Small intestine (tissue), 7 donors: ENCODE data around the gene OR2A7. TPM values are rescaled to one million over a fixed set of nuclear protein-coding genes. Genes with fewer than 3 reads are reported as not detected.
"Not testable (repeated sequence)": the region's sequence is repeated elsewhere in the genome, so short reads cannot be mapped to it uniquely, and the experiment has no call there.

Experiments used
- DNase-seq, 2 donors: peaks; one replicate each; pipeline versions ENCODE4 v3.0.0 to v3.0.0-alpha.2; 2013
- FAIRE-seq: peaks from 2 replicates; lab custom pipeline; 2012; peaks lifted over from hg19 to GRCh38; lab: Jason Lieb, UNC
- H3K27ac ChIP-seq, 3 donors: one replicate each; pipeline ENCODE4 v1.5.1; 2013; ENCODE audit warnings: low read length in 2 of 3, mild to moderate bottlenecking in 2 of 3, control low read depth in 1 of 3, inconsistent platforms in 1 of 3, low read depth in 1 of 3, moderate library complexity in 1 of 3
- H3K27me3 ChIP-seq, 3 donors: one replicate each; pipeline ENCODE4 v1.6.1; 2013; ENCODE audit warnings: low read length in 3 of 3, inconsistent platforms in 1 of 3; ENCODE audit not compliant: control insufficient read depth in 3 of 3, insufficient read depth in 3 of 3
- H3K36me3 ChIP-seq, 3 donors: one replicate each; pipeline ENCODE4 v1.6.1; 2013; ENCODE audit warnings: low read length in 3 of 3, inconsistent platforms in 1 of 3, low read depth in 1 of 3, mild to moderate bottlenecking in 1 of 3, moderate library complexity in 1 of 3; ENCODE audit not compliant: control insufficient read depth in 3 of 3, insufficient read depth in 2 of 3
- H3K4me1 ChIP-seq, 3 donors: one replicate each; pipeline ENCODE4 v1.6.1; 2013; ENCODE audit warnings: low read length in 2 of 3, inconsistent platforms in 1 of 3, low read depth in 1 of 3, mild to moderate bottlenecking in 1 of 3, moderate library complexity in 1 of 3; ENCODE audit not compliant: control insufficient read depth in 3 of 3, insufficient read depth in 2 of 3
- H3K4me3 ChIP-seq, 3 donors: one replicate each; pipeline ENCODE4 v1.5.1; 2013; ENCODE audit warnings: low read length in 3 of 3, control low read depth in 1 of 3, inconsistent platforms in 1 of 3, low read depth in 1 of 3, mild to moderate bottlenecking in 1 of 3, moderate library complexity in 1 of 3
- H3K9me3 ChIP-seq, 2 donors: one replicate each; pipeline ENCODE4 v1.6.1; 2013; ENCODE audit warnings: low read depth in 1 of 2, low read length in 1 of 2; ENCODE audit not compliant: control insufficient read depth in 2 of 2, insufficient read depth in 1 of 2
- WGBS, 3 donors: extraction: QIAGEN DNeasy Blood & Tissue Kit; methylation state at CpG; one replicate each; pipeline ENCODE4 v1.1.7; 2013; 5-methylcytosine and 5-hydroxymethylcytosine counted together
- polyA plus RNA-seq, 4 donors: library from polyadenylated mRNA; stranded (reverse) in 3 of 4; unstranded in 1 of 4; fragments of 200-250 nt in 3 of 4; fragments of 120-200 nt in 1 of 4; gene quantifications; one replicate each; pipeline versions ENCODE4 v1.2.1 to v1.2.3, GENCODE V29; 2013
- donor health status: healthy with polysubstance abuse.
- donor health status: control.
- donor health status: control.
- donor health status: Bipolar disorder and iron deficiency.
- donor health status: healthy.

OR2A7 gene
- polyA plus RNA-seq, 4 donors: 2.7 to 19.1 (median 3.1) TPM

DNA sequence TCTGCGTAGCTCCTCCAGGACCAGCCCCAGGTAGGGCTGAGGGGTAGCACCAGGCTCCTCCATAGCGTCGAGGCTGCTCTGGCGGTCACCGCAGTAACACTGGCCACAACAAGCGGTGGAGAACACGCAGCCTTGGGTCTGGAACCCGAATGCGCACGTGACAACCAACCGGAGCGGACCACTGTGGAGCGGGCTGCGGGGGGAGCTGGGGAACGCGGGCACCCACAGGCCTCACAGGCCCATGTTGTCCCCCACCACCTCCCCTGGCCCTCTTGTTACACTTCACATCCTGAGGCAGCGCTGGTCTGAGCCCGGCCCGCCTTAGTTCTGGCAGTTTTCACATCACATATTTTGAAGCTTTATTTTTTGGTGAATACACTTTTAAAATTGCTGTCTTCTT, 4.6 kb upstream of the OR2A7 start, which contains the start of gene CTAGE8:
TSS of gene CTAGE8 (minus strand) at position 101 of the 400 bp plus-strand sequence. CDS start at position 63, 38 bp downstream.
- not testable (repeated sequence) for DNase-seq, FAIRE-seq
- no CpG with 5 or more reads among the region's 19 CpGs for WGBS, 3 donors

DNA sequence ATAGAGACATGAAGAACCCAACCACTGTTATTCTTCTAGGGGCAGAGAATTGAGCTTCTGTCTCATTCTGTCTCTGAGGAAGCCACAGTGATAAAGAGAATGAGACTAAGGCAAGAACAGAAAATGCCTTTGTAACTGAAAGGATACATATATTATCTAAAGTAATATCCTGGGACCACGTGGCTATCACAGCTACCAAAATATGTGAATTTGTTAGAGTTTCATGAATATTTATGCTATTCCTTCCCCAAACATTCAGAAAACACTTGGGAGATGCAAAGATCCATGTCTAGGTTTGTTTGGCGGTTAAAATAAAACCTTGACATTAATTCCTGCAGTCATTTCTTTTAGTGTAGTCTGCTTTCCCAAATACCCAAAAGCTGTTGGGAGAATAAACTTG, 2.5 kb downstream of the OR2A7 start:
- DNase-seq, H3K4me3 ChIP-seq, FAIRE-seq, H3K4me1 ChIP-seq, H3K36me3 ChIP-seq, H3K9me3 ChIP-seq, H3K27me3 ChIP-seq, H3K27ac ChIP-seq: not testable (repeated sequence)
- no CpG with 5 or more reads among the region's 2 CpGs for WGBS, 3 donors

More for the DNA sequence above, 4.6 kb upstream of the OR2A7 start, which contains the start of gene CTAGE8:
- H3K4me3 ChIP-seq, H3K4me1 ChIP-seq, H3K36me3 ChIP-seq, H3K27me3 ChIP-seq, H3K9me3 ChIP-seq, H3K27ac ChIP-seq: not testable (repeated sequence)

DNA sequence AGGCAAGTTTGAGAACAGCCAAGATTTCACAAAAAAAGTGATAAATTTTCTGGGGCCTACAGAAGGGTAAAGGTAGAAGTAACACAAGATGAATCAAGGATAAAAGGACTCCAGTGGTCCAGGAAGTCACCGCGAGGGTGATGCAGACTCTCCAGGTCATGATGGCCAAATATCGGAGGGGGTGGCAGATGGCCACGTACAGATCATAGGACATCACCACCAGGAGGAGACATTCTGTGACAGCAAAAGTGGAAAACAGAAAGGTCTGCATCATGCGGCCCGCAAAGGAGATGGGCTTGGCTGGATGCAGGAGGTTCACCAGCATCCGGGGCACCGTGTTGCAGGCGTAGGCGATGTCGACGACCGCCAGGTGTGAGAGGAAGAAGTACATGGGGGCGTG, 5.5 kb downstream of the OR2A7 start:
- H3K4me3 ChIP-seq, FAIRE-seq, H3K9me3 ChIP-seq, H3K4me1 ChIP-seq, H3K36me3 ChIP-seq, H3K27me3 ChIP-seq, H3K27ac ChIP-seq, DNase-seq: not testable (repeated sequence)
- WGBS, 3 donors: no CpG with 5 or more reads among the region's 14 CpGs

DNA sequence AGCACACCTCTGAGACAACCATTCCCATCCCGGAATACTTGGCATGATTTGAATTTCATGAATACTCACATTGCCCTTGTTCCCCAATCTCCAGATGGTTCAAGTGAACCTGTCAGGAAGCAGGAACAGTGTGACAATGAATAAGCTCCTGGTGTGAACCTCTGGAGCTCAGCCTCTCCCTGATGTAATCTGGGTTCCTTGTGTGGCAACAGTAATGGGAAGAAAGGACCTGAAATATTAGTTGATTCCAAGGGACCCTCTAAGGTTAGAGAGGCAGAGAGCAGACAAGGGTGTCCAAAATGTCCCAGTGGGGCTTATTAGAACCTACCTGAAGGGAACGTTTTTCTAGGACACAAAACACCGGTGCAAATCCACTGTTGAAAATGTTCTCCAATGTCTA, 8.5 kb downstream of the OR2A7 start:
- Histone ChIP-seq H3K4me3 (no peak overlapping the region), H3K36me3 (no peaks in the 10 kb centered on the region), H3K27me3 (no peaks in the 10 kb centered on the region), H3K27ac (no peak overlapping the region), H3K9me3 (no peaks in the 10 kb centered on the region), H3K4me1 (no peaks in the 10 kb centered on the region)
- 77 to 86% (median 84%) methylated on average over 3 of the region's 3 CpGs for WGBS, 3 donors
- DNase-seq: peak in 1 of 2 donors; percentile 3
- FAIRE-seq: no peak

DNA sequence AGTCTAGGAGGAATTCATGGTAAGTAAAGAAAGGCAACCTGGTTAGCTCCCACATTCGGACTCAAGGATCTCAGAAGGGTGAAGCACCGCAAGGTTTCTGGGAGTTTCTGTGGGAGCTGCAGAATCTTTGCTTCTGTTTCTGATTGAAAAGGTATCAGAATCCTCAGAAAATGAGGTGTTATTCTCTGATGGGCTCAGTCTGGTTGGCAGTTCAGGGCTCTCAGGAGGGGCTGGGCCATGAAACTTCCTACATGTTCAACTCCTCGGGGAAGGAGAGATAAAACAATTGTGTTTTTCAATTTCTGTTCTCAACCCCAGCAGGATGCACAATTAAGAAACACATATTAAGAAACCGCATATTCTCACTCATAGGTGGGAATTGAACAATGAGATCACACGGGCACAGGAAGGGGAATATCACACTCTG, 9.1 kb downstream of the OR2A7 start:
- no peak overlapping the region for H3K4me3 ChIP-seq
- FAIRE-seq (no peak), DNase-seq (no peak)
- WGBS, 3 donors: 82 to 84% (median 84%) methylated on average over 5 of the region's 5 CpGs
- no peaks in the 10 kb centered on the region for H3K36me3 ChIP-seq
- no peak overlapping the region for H3K27ac ChIP-seq
- H3K4me1 ChIP-seq: no peaks in the 10 kb centered on the region
- no peaks in the 10 kb centered on the region for H3K9me3 ChIP-seq
- no peaks in the 10 kb centered on the region for H3K27me3 ChIP-seq

DNA sequence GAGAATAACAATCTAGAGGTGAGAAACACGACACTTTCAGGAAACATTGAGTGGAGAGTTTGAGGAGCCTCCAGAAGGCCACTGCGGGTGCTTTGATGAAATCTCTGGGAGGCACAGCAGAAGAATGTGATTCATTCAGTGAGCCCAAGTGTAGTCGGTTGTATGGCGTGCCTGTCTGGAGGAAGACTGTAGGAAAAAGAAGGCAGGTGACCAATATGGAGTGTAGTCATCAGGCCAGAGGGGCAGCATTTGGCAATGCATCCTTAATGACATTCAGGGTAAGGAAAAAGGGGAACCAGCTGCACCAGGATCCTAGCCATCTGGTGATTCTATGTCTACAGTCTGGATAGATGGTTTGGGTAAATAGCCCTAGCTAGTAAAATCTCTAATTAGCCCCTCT, 12.3 kb downstream of the OR2A7 start:
- not testable (repeated sequence) for H3K4me1 ChIP-seq, H3K9me3 ChIP-seq, H3K4me3 ChIP-seq, H3K27ac ChIP-seq, DNase-seq, H3K27me3 ChIP-seq, FAIRE-seq, H3K36me3 ChIP-seq
- no CpG with 5 or more reads among the region's 4 CpGs for WGBS, 3 donors

DNA sequence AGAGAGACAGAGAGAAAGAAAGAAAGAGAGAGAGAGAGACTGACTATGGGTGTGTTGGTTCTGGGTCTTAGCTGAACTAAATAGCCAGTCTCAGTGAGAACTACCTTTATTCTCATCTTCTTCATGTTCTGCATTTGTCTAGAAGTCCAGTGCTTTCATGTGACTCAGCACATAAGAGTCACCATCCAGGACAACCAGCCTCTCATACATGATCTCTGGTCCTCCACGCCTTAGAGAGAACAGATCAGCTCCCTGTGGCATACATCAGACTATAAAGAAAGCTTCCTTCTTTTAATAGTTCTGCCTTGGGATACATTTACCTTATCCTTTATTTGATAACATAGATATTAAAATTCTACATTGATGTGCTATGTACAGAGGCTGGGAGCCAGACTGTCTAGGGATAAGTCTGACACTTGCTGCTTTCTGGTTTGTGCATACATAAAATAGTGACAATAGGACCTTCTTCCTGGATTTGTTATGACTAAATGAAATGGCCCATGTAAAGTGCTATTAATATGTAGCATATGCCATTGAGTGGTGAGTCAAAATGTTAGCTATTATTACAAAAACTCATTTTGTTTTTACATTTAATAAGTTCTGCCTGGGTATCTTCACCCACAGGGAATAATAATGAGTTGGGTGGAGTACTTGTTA, 16.8 kb downstream of the OR2A7 start:
- H3K9me3 ChIP-seq, H3K27ac ChIP-seq, H3K36me3 ChIP-seq, H3K4me3 ChIP-seq, H3K4me1 ChIP-seq, DNase-seq, H3K27me3 ChIP-seq, FAIRE-seq: not testable (repeated sequence)
- WGBS, 3 donors: no CpG with 5 or more reads among the region's 1 CpG

DNA sequence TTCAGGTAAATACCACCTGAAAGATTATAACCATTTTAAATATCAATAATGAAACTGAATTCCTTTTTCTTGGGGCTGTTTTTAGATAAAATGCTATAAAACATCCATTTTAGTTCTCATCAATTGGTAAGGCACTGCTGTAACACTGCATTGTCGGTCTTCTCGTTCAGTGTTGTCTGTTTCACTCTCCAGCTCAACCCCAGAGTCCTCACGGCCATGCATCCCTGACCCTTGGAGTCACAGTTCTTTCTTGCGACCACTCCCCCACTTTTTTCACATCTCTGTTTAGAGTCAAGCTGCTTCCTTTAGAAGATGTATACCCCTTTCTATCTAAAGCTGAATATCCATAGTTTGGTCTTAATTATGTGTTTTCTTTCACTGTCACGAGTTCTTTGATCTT, 17.6 kb downstream of the OR2A7 start:
- H3K27ac ChIP-seq, DNase-seq, H3K4me1 ChIP-seq, H3K36me3 ChIP-seq, H3K4me3 ChIP-seq, H3K27me3 ChIP-seq, FAIRE-seq, H3K9me3 ChIP-seq: not testable (repeated sequence)
- no CpG with 5 or more reads among the region's 5 CpGs for WGBS, 3 donors

DNA sequence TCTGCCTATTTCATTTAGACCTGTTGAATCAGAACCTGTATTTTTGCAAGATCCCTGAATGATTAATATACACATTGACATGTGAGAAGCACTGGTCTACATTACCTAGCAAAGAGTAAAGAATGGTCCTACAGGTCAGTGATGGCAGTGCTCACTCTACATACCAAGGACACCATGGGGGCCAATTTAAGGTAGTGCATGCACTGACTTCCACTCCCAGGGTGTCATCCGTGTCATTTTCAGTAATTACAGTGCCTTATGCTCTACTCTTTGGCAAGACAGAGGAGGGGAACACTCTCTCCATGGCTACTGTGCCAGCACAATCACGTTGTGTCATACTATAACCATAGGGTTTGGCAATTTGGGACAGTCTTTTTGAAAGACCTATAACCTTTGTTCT, 19.2 kb downstream of the OR2A7 start:
- not testable (repeated sequence) for DNase-seq, FAIRE-seq, H3K27ac ChIP-seq, H3K4me3 ChIP-seq, H3K4me1 ChIP-seq, H3K9me3 ChIP-seq, H3K36me3 ChIP-seq, H3K27me3 ChIP-seq
- no CpG with 5 or more reads among the region's 2 CpGs for WGBS, 3 donors
